NCI-H146 treated with DMSO at 0.1 percent for 48 hours (cell line): ENCODE data around the gene NAXD.
"Not testable (repeated sequence)": the region's sequence is repeated elsewhere in the genome, so short reads cannot be mapped to it uniquely, and the experiment has no call there.

ENCODE experiments used
- DNase-seq: peaks from one replicate; lab custom pipeline; 2025; ENCODE audit not compliant: unreplicated experiment; lab: John Stamatoyannopoulos, UW

The NAXD gene

DNA sequence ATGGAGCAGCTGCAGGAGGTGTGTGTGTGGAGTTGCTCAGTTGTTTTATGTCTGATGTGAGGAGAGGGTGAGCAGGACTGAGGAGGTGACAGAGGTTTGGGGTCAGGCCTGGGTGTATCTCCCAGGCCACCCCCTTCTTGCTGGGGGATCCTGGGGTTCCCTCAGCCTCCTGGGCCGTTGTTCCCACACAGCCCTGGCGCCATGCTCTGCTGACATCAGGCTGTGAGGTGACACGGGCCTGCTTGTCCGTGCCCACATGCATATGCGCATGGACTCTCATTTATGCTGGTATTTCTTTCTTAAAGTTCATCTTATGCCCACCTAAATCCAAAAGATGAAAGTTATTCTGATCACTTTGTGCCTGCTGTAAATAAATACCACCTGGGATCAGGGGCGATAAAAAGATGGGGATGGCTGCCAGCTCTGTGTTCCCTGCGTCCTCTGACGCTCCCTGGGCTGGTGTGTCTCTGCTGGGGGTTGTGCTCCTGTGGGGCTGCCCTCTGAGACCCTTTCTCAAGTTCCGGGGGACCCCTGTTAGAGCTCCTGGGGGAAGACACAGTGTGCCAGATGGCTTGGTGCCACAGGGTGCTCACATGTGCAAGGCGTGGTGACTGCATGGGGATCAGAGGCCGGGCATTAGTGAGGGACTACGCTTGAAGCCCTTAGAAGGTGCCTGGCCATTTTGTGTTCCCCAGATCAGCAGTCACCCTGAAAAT is 12.6 kb downstream of the NAXD start:
- DNase-seq, result no peak

GRCh38 chr13:110628477-110628793 is 13.1 kb downstream of the NAXD start:
- DNase-seq, result no peak

DNA sequence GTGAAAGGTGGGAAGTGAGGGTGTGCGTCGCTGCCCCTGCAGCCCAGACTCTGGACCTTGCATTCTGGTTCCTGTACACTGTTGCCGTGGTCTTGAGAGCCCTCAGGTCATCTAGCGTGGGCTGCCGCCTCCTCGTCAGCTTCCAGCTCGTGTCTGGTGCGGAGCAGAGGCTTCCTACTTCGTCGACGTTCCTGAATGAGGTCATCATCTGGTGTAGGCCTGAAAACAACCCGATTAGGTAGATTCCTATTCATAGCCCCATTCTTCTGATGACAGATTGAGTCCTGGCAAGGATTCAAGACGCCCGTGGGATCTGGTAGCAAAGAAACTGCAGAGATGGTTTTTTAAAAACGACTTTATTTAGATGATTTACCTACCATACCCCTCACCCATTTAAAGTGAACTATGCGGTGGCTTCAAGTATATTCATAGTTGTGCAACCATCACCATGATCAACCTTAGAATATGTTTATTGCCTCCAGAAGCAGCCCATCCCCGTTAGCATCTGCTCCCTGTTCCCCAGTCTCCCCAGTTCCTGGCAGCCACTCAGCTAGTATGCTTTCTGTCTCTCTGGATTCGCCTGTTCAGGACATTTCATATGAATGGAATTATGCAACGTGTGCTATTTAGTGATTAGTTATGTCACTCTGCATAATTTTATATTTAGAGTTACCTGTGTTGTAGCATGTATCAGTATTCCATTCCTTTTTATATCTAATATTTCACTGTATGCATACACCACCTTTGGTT is 13.8 kb downstream of the NAXD start:
- no peak for DNase-seq

GRCh38 chr13:110629735-110630134 is 14.4 kb downstream of the NAXD start:
- no peak for DNase-seq

- DNase-seq, result no peak
Observed at GRCh38 chr13:110630566-110631119, 15.3 kb downstream of the NAXD start.

DNA sequence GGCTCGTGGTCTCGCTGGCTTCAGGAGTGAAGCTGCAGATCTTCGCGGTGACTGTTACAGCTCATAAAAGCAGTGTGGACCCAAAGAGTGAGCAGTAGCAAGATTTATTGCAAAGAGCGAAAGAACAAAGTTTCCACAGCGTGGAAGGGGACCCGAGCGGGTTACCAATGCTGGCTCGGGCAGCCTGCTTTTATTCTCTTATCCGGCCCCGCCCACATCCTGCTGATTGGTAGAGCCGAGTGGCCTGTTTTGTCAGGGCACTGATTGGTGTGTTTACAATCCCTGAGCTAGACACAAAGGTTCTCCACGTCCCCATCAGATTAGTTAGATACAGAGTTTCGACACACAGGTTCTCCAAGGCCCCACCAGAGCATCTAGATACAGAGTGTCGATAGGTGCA is 16.9 kb downstream of the NAXD start:
- DNase-seq, result not testable (repeated sequence)

GRCh38 chr13:110633776-110634175 is 18.4 kb downstream of the NAXD start:
- no peak for DNase-seq

GRCh38 chr13:110634558-110634957 is 19.2 kb downstream of the NAXD start:
- no peak for DNase-seq

DNA sequence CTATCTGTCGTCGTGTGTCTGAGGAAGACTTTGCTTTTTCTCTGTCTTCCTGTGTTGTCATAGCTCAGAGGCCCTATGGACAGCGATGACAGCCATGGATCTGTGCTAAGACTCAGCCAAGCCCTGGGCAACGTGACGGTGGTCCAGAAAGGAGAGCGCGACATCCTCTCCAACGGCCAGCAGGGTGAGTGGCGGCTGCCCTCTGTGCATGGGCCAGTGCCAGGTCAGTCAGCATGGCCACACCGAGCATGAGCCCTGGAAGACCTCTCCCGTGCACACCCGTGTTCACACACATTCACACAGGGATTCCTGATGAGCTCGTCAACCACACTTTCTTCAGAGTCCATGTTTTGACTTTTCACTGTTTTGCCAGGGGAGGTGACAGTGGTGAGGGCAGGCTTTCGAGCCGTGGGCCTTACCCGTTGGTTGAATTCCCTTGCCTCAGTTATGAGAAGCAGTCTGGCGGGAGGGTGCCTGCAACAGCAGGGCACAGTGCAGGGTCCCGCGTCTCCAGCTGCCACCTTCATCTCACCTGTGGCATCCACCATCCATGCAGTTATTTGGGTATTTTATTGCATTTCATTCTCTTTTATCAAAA is 20.2 kb downstream of the NAXD start:
- DNase-seq, result no peak

GRCh38 chr13:110636053-110636475 is 20.7 kb downstream of the NAXD start:
- no peak for DNase-seq

DNA sequence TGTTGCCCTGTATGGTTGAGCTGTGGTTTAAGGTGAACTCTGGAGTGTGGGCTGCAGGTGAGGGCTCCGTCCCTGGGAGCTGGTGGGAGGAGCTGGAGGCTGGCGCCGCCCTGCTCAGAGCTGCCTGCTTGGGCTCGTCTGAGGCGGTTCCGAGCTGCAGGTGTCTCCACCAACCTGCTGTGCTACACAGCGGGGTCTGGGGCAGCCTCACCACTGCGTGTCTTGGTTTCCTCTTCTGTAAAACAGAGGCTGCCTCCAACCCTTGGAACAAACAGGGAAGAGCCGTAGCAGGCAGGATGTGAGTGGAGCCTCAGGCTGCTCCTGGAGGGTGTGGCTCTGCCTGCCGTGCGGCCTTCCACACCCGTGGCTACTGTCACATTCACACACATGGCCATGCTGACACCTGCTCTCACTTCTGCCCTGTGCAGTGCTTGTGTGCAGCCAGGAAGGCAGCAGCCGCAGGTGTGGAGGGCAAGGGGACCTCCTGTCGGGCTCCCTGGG is 21.4 kb downstream of the NAXD start:
- peak; percentile 50 for DNase-seq

- DNase-seq, result no peak
Observed at GRCh38 chr13:110637275-110637674, 21.9 kb downstream of the NAXD start.

GRCh38 chr13:110637747-110638146 is 22.4 kb downstream of the NAXD start:
- DNase-seq, result no peak

DNA sequence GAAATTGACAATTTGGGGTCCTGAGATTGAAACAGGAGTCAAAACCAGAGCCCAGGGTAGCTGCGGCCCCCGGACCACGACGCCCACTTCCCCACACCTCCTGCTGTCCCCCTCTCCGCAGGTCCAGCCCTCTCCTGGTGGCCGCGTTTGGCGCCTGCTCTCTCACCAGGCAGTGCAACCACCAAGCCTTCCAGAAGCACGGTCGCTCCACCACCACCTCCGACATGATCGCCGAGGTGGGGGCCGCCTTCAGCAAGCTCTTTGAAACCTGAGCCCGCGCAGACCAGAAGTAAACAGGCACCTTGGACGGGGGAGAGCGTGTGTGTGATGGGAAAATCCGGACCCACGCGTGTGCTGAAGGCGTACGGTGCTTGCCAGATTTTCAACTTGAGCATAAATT is 22.9 kb downstream of the NAXD start:
- DNase-seq, result no peak

DNA sequence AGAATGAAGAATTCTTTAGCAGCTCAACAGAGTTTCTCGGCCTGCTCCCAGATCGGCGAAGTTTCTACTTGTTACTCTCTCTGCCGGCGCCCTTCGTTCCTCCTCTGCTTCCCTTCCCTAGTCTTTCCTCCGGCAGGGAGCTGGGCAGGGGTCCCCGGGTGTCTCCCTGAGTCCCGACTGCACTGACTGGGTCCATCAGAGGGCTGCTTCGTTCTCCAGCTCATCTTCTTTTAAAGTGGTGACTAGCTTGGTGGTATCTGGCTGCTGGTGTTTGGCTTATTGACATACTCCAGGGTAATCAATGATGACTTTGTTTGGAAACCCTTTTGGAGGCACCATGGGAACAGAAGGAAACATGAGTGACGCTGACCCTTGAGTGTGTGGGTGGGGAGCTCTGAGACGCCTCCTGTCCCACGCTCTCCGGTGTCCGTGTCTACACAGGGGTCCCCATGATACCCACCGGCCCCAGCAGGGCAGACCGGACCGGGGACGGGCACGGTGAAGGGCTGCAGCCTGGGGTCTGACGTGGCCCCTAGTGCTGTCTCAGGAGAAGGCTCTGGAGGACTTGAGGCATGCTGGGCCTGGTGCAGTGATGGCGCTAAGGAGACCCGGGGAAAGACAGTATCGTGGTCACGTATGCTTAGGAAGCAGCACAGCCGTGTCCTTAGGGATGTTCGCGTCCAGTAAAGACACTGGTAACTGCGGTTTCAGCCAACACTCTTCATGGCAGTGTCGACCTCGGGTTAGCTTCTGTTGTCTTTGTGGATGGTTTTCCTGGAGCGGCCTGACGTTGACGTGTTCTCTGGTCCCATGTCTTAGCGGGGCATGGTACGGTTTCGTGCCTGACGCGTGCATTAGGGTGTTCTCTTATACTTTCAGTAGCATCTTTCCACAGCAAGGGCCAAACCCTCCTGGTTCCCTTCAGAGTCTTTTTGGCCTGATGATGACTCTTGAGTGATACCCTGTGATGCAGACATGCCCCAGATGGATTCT is 23.8 kb downstream of the NAXD start:
- no peak for DNase-seq

GRCh38 chr13:110639935-110640334 is 24.6 kb downstream of the NAXD start:
- DNase-seq, result no peak

DNA sequence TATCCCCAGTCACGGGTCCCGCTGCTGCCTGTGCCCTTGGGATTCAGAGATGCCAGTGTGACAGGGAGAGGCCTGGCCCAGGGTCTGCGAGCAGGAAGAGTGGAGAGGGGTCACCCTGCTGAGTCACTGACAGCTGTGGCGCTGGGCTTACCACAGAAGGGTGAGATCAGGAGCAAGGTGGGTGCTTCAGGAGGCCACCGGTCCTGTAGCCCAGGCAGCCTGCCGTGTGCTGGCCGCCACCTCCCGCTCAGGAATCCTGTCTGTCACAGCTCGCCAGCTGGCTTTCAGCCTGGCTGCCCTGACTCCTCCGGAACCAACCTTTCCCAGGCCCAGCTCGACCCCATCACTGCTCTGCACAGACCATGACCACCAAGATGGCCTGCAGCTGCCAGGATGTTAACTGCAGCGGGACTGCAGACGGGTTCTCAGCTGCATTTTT is 25.3 kb downstream of the NAXD start:
- no peak for DNase-seq

DNA sequence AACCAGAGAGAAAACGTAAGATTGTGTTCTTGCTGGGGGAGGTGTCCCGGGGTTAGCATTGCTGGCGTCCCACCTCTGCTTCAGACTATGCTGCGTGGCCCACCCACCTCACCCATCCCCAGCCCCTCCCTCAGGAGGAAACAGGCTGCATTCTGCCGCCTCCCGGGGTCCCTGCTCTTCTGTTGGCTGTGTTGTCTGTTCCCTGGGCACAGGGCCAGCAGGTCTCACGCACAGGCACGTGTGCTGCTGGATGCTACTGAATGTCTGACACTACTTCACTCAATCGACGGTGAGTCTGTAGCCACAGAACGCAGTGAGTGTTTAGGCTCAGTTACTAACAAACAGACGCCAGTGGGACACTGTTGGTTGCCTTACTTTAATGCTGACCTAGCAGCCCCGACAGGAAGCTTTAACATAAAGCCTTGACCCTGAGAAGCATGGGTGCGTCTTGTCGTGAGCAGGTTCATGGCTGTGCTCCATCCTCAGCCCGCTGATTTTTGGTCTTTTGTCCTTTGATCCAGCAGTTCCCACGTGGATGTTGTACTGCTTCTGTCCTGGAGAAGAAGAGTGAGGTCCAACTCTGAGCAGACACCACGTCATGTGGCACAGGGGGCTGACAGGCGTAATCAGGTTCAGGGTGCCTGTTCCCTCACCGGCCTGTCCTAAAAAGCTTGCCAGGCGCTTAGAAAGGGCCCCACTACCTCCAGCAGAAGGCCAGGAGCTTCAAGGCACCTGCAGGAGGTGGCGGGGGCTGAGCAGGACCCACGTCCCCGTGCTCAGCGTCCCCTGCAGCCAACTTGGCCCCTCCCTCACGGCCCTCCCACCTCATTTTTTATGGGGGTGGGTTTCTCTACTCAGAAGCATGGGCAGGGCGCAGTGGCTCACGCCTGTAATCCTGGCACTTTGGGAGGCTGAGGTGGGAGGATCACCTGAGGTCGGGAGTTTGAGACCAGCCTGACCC is 26.0 kb downstream of the NAXD start:
- no peak for DNase-seq

DNA sequence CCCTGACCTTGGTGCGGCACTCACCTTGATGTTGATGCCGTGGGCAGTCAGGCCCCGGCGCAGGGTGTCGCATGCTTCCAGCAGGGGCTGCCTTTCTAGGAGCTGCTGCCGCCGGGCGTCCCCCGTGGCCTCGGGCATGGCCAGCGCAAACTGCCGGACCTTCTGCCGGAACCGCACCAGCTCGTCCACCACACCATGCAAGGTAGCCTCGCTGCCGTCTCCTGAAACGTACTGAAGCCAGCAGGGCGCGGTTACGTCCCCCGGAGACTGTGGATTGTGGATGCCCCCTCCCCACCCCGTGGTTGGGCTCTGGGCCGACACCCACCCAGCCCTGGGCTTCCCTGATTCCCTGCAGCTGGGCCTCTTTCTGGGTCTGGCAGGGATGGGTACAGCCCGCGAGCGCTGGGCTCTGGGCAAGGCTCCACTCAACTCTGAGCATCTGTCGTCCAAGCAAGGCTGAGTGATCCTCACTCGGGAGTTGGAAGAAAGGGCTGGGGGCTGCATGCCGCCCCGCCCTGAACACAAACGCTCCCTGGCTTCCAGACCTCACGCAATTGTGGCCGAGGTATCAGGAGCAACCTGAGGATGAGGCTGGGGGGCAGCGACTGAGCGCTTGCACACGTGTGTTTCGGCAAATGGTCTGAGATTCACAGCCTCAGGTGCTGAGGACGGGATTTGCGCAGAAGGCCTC is 27.1 kb downstream of the NAXD start:
- no peak for DNase-seq
